Tibial nerve (tissue), 4 donors: Measurements from ENCODE around the gene RNF220. TPM values are rescaled to one million over a fixed set of nuclear protein-coding genes. Genes with fewer than 3 reads are reported as not detected.
A peak's percentile ranks its signal among the peaks of the same experiment; 100 is the strongest.

Experiments
- DNase-seq, 2 donors: peaks; one replicate each; pipeline ENCODE4 v3.0.0-alpha.2; 2019; ENCODE audit warnings: low spot score in 2 of 2
- H3K27ac ChIP-seq, 4 donors: fragments of 200-600 bp; sonication (generic) in 3 of 4; one replicate each; pipeline ENCODE4 v1.5.1; 2017 to 2019; ENCODE audit warnings: mild to moderate bottlenecking in 1 of 4
- H3K27me3 ChIP-seq, 2 donors: fragments of 200-600 bp; sonication (generic) in 1 of 2; one replicate each; pipeline versions ENCODE4 v1.5.1 to v1.6.0; 2017 to 2019
- H3K36me3 ChIP-seq, 3 donors: fragments of 200-600 bp; sonication (generic); one replicate each; pipeline ENCODE4 v1.5.1; 2018 to 2019
- H3K4me1 ChIP-seq, 4 donors: fragments of 200-600 bp; sonication (generic) in 3 of 4; one replicate each; pipeline ENCODE4 v1.5.1; 2017 to 2019
- H3K4me3 ChIP-seq, 4 donors: fragments of 200-600 bp; sonication (generic) in 3 of 4; one replicate each; pipeline ENCODE4 v1.5.1; 2017 to 2019; ENCODE audit warnings: mild to moderate bottlenecking in 1 of 4, moderate library complexity in 1 of 4
- H3K9me3 ChIP-seq, 4 donors: fragments of 200-600 bp; sonication (generic) in 3 of 4; one replicate each; pipeline ENCODE4 v1.5.1; 2017 to 2019
- CTCF ChIP-seq, 5 experiments: fragments of 200-600 bp in 3 of 5; fragments of 450-650 bp in 2 of 5; sonication (generic) in 3 of 5; IDR thresholded peaks; one replicate each; pipeline ENCODE4 v1.5.1; 2016 to 2019; ENCODE audit warnings: antibody characterized with exemption in 5 of 5, mild to moderate bottlenecking in 3 of 5, moderate library complexity in 2 of 5
- EP300 ChIP-seq, 2 donors: sonication (generic); formaldehyde crosslinking; IDR thresholded peaks; one replicate each; pipeline ENCODE4 v1.6.1; 2017; ENCODE audit warnings: antibody characterized with exemption in 2 of 2, mild to moderate bottlenecking in 1 of 2
- POLR2A ChIP-seq, 2 donors: fragments of 450-650 bp; IDR thresholded peaks; one replicate each; pipeline ENCODE4 v1.6.1; 2017; ENCODE audit warnings: antibody characterized with exemption in 2 of 2, mild to moderate bottlenecking in 2 of 2, moderate library complexity in 2 of 2
- WGBS, 2 donors: methylation state at CpG; one replicate each; pipeline ENCODE4 v1.1.5; 2018; 5-methylcytosine and 5-hydroxymethylcytosine counted together
- total RNA-seq, 4 donors: library from RNA; depleted of rRNA; stranded (reverse); fragments of >200 nt; gene quantifications; one replicate each; pipeline ENCODE4 v1.1.0, GENCODE V29; 2016

Gene RNF220
- total RNA-seq, 4 donors from 2014 or later: 110 to 151 (median 114) TPM

- Histone ChIP-seq H3K36me3 (peaks cover 0 to 92% (median 0%) of the 10 kb centered on the region in 3 donors), H3K4me3 (no peak overlapping the region), H3K9me3 (no peaks in the 10 kb centered on the region), H3K27me3 (no peaks in the 10 kb centered on the region), H3K4me1 (peaks cover 0 to 16% (median 0%) of the 10 kb centered on the region in 4 donors), H3K27ac (no peak overlapping the region)
- TF ChIP-seq POLR2A (IDR thresholded peaks at IDR 0.05) (no peak), EP300 (IDR thresholded peaks at IDR 0.05) (no peak), CTCF (IDR thresholded peaks at IDR 0.05) (no peak)
- DNase-seq: no peak
- WGBS, 2 donors: 80% methylated on average over 13 of the region's 13 CpGs
Measured at GRCh38 chr1:44648529-44649250, 243.6 kb downstream of the RNF220 start.

- H3K27ac ChIP-seq: no peak overlapping the region
- H3K27me3 ChIP-seq: no peaks in the 10 kb centered on the region
- peaks cover 0 to 6% (median 0%) of the 10 kb centered on the region in 4 donors for H3K4me1 ChIP-seq
- no peak for DNase-seq
- no peak overlapping the region for H3K4me3 ChIP-seq
- TF ChIP-seq POLR2A (IDR thresholded peaks at IDR 0.05) (no peak), EP300 (IDR thresholded peaks at IDR 0.05) (no peak), CTCF (IDR thresholded peaks at IDR 0.05) (no peak)
- peaks cover 0 to 91% (median 0%) of the 10 kb centered on the region in 3 donors for H3K36me3 ChIP-seq
- H3K9me3 ChIP-seq: no peaks in the 10 kb centered on the region
- WGBS, 2 donors: 75 to 86% methylated on average over 13 of the region's 13 CpGs
Measured at GRCh38 chr1:44649788-44650158, 244.7 kb downstream of the RNF220 start.

DNA sequence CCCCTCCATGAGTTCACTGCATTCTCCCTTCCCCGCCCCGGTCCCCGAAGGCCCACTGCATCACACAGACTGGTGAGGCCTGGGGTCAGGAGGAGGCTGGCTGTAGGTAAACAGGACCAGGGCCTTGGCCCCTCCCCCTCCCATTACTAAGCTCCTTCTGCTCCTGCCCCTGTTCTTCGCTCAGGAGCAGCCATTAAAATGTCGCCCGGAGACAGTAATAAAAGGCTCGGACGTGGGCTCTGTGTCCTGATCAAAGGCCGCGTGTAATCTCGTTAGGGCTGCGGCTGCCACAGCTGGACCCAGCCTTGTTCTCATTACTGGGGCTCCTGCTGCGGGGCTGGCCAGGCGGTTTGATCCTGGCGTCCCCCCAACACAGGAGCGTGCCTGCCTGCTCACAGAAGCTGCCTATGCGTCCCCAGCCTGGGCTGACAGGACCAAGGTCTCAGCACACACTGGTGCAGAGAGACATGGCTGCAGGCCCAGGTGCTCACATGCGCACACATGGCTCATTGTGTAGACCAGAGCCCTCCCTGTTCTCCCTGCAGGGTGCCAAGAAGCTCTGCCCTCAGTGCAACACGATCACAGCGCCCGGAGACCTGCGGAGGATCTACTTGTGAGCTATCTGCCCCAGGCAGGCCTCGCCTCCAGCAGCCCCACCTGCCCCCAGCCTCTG lies 245.2 kb downstream of the RNF220 start:
- no peak for DNase-seq
- Histone ChIP-seq H3K27ac (no peak overlapping the region), H3K4me1 (peaks cover 0 to under 1% (median 0%) of the 10 kb centered on the region in 4 donors), H3K27me3 (no peaks in the 10 kb centered on the region), H3K9me3 (no peaks in the 10 kb centered on the region), H3K4me3 (no peak overlapping the region), H3K36me3 (peaks cover 0 to 91% (median 0%) of the 10 kb centered on the region in 3 donors)
- TF ChIP-seq POLR2A (IDR thresholded peaks at IDR 0.05) (no peak), CTCF (IDR thresholded peaks at IDR 0.05) (no peak), EP300 (IDR thresholded peaks at IDR 0.05) (no peak)
- WGBS, 2 donors: 69 to 75% methylated on average over 19 to 22 of the region's 23 CpGs

DNA sequence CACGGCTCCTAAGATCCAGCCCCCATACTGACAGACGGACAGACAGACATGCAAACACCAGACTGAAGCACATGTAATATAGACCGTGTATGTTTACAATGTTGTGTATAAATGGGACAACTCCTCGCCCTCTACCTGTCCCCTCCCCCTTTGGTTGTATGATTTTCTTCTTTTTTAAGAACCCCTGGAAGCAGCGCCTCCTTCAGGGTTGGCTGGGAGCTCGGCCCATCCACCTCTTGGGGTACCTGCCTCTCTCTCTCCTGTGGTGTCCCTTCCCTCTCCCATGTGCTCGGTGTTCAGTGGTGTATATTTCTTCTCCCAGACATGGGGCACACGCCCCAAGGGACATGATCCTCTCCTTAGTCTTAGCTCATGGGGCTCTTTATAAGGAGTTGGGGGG lies 246.0 kb downstream of the RNF220 start:
- H3K9me3 ChIP-seq: no peaks in the 10 kb centered on the region
- peaks cover 0 to 89% (median 0%) of the 10 kb centered on the region in 3 donors for H3K36me3 ChIP-seq
- H3K4me3 ChIP-seq: no peak overlapping the region
- H3K27ac ChIP-seq: no peak overlapping the region
- no peaks in the 10 kb centered on the region for H3K4me1 ChIP-seq
- TF ChIP-seq POLR2A (IDR thresholded peaks at IDR 0.05): no peak
- no peak for TF ChIP-seq EP300 (IDR thresholded peaks at IDR 0.05)
- 68 to 81% methylated on average over 8 of the region's 8 CpGs for WGBS, 2 donors
- no peaks in the 10 kb centered on the region for H3K27me3 ChIP-seq
- no peak for DNase-seq

GRCh38 chr1:44652445-44653106 lies 247.5 kb downstream of the RNF220 start:
- peaks cover 0 to 89% (median 0%) of the 10 kb centered on the region in 3 donors for H3K36me3 ChIP-seq
- H3K27ac ChIP-seq: peak overlapping the region in 2 of 4 donors; percentile 11 to 28
- no peak overlapping the region for H3K4me3 ChIP-seq
- no peaks in the 10 kb centered on the region for H3K4me1 ChIP-seq
- 47 to 50% methylated on average over 7 of the region's 7 CpGs for whole genome bisulfite sequencing, 2 donors
- peak; percentile 71 to 87 for DNase-seq
- H3K27me3 ChIP-seq: no peaks in the 10 kb centered on the region
- H3K9me3 ChIP-seq: no peaks in the 10 kb centered on the region
- TF ChIP-seq CTCF (IDR thresholded peaks at IDR 0.05) (peak; percentile 88 to 96 (median 92)), EP300 (IDR thresholded peaks at IDR 0.05) (no peak)
